Ovary (tissue), 9 donors: ENCODE measurements around the gene PREB. TPM values are rescaled to one million over a fixed set of nuclear protein-coding genes. Genes with fewer than 3 reads are reported as not detected.
"Not testable (repeated sequence)": the region's sequence is repeated elsewhere in the genome, so short reads cannot be mapped to it uniquely, and the experiment has no call there.

Source experiments
- DNase-seq, 5 donors: peaks; one replicate each; pipeline ENCODE4 v3.0.0-alpha.2; 2019 to 2020
- H3K27ac ChIP-seq, 2 donors: fragments of 200-600 bp; one replicate each; pipeline versions ENCODE4 v1.5.1 to v1.8.0; 2019 to 2022
- H3K27me3 ChIP-seq: fragments of 200-600 bp; one replicate; pipeline ENCODE4 v1.8.0; 2022
- H3K36me3 ChIP-seq: fragments of 200-600 bp; sonication (generic); one replicate; pipeline ENCODE4 v1.5.1; 2019
- H3K4me1 ChIP-seq: one replicate; pipeline ENCODE4 v1.8.1; 2013; ENCODE audit warnings: mild to moderate bottlenecking, moderate library complexity; ENCODE audit not compliant: insufficient read depth
- H3K4me3 ChIP-seq: fragments of 200-600 bp; sonication (generic); one replicate; pipeline ENCODE4 v1.5.1; 2017
- H3K9me3 ChIP-seq, 2 donors: fragments of 200-600 bp in 1 of 2; sonication (generic) in 1 of 2; one replicate each; pipeline versions ENCODE4 v1.5.1 to v1.8.1; 2013 to 2019; ENCODE audit warnings: mild to moderate bottlenecking in 1 of 2, moderate library complexity in 1 of 2
- CTCF ChIP-seq, 3 donors: fragments of 450-650 bp in 2 of 3; fragments of 200-600 bp in 1 of 3; IDR thresholded peaks; one replicate each; pipeline versions ENCODE4 v1.5.1 to v1.8.0; 2016 to 2022; ENCODE audit warnings: antibody characterized with exemption in 3 of 3, mild to moderate bottlenecking in 1 of 3
- EP300 ChIP-seq: sonication (generic); formaldehyde crosslinking; IDR thresholded peaks from one replicate; pipeline ENCODE4 v1.6.1; 2017; ENCODE audit warnings: antibody characterized with exemption
- POLR2A ChIP-seq: fragments of 450-650 bp; IDR thresholded peaks from one replicate; pipeline ENCODE4 v1.6.1; 2017; ENCODE audit warnings: antibody characterized with exemption, mild to moderate bottlenecking, moderate library complexity
- WGBS, 3 donors: extraction: QIAGEN DNeasy Blood & Tissue Kit in 1 of 3; methylation state at CpG; one replicate each; pipeline versions ENCODE4 v1.1.5 to v1.1.7; 2013 to 2017; 5-methylcytosine and 5-hydroxymethylcytosine counted together
- intact Hi-C, 4 donors: fragments of 100-400 bp; cut with DNase I; formaldehyde crosslinking; loops; one replicate each; pipeline versions ENCODE4 v1.11.0 to v1.15.1; 2022 to 2023
- polyA plus RNA-seq, 2 donors: library from polyadenylated mRNA; stranded (reverse); fragments of 200-250 nt in 1 of 2; fragments of 350-450 nt in 1 of 2; fragmentation: Illumina TruSeq in 1 of 2; extraction: RNeasy Lipid Tissue Mini Kit (QIAGEN cat#74804) in 1 of 2; gene quantifications; one replicate each; pipeline ENCODE4 v1.2.3, GENCODE V29; 2013 to 2014
- total RNA-seq, 7 donors: library from RNA; depleted of rRNA in 2 of 7; stranded (reverse); fragments of >200 nt in 2 of 7; fragmentation: NEBNext Ultra II Directional in 3 of 7; extraction: Animal tissue kit (Norgen Biotek cat#: 25700) in 3 of 7; gene quantifications; one replicate each; pipeline versions ENCODE4 v1.1.0 to v1.2.4, GENCODE V29; 2016 to 2023
- donor health status: DM: no; HTN: no; CAD: no; lungs with moderate emphysema.
- donor health status: DM: no; HTN: no; CAD: no.
- donor health status: Bipolar disorder and iron deficiency.
- donor health status: DM: yes; HTN: yes; CAD: no.
- donor health status: DM: no; HTN: no; CAD: no.
- donor health status: DM: yes; HTN: yes; CAD: no.

The PREB gene
- total and polyA plus RNA-seq, 9 donors: 42.7 to 113 (median 67.2) TPM

- intact Hi-C loops: no loop called here
- Histone ChIP-seq H3K27me3 (no peaks in the 10 kb centered on the region), H3K9me3 (no peaks in the 10 kb centered on the region), H3K4me1 (peaks cover 4% of the 10 kb centered on the region), H3K36me3 (no peaks in the 10 kb centered on the region), H3K4me3 (no peak overlapping the region), H3K27ac (no peak overlapping the region)
- DNase-seq: no peak
- 69 to 79% (median 78%) methylated on average over 2 of the region's 2 CpGs for WGBS, 3 donors
- TF ChIP-seq EP300 (no peak), POLR2A (no peak), CTCF (IDR thresholded peaks at IDR 0.05) (no peak)
These were observed 18.9 kb downstream of the PREB start for GRCh38 chr2:27115519-27115918.

GRCh38 chr2:27111392-27112078 is 22.9 kb downstream of the PREB start:
- DNase-seq, H3K27me3 ChIP-seq, H3K27ac ChIP-seq, H3K4me1 ChIP-seq, H3K36me3 ChIP-seq, intact Hi-C loops, H3K4me3 ChIP-seq, H3K9me3 ChIP-seq: not testable (repeated sequence)
- WGBS, 3 donors: 93 to 94% (median 94%) methylated on average over 48 to 49 of the region's 49 CpGs

GRCh38 chr2:27110603-27111352 is 23.7 kb downstream of the PREB start:
- H3K4me1 ChIP-seq, H3K4me3 ChIP-seq, H3K36me3 ChIP-seq, intact Hi-C loops, DNase-seq, H3K9me3 ChIP-seq, H3K27ac ChIP-seq, H3K27me3 ChIP-seq: not testable (repeated sequence)
- WGBS, 3 donors: 81 to 83% (median 82%) methylated on average over 24 of the region's 24 CpGs

- Histone ChIP-seq H3K36me3 (no peaks in the 10 kb centered on the region), H3K4me1 (no peaks in the 10 kb centered on the region), H3K27ac (no peak overlapping the region), H3K9me3 (no peaks in the 10 kb centered on the region), H3K27me3 (no peaks in the 10 kb centered on the region), H3K4me3 (no peak overlapping the region)
- intact Hi-C loops: no loop called here
- WGBS, 3 donors: 97 to 99% (median 98%) methylated on average over 3 of the region's 3 CpGs
- no peak for DNase-seq
- TF ChIP-seq CTCF (IDR thresholded peaks at IDR 0.05): no peak
- no peak for TF ChIP-seq EP300
- TF ChIP-seq POLR2A: no peak
These were observed 25.4 kb downstream of the PREB start for GRCh38 chr2:27109083-27109482.

- intact Hi-C loops: no loop called here
- Histone ChIP-seq H3K4me1 (no peaks in the 10 kb centered on the region), H3K27me3 (no peaks in the 10 kb centered on the region), H3K27ac (no peak overlapping the region), H3K36me3 (no peaks in the 10 kb centered on the region), H3K9me3 (no peaks in the 10 kb centered on the region), H3K4me3 (no peak overlapping the region)
- 77 to 89% (median 78%) methylated on average over 2 of the region's 2 CpGs for WGBS, 3 donors
- DNase-seq: no peak
- no peak for TF ChIP-seq EP300
- no peak for TF ChIP-seq CTCF (IDR thresholded peaks at IDR 0.05)
- no peak for TF ChIP-seq POLR2A
These were observed 26.2 kb downstream of the PREB start for GRCh38 chr2:27108221-27108620.
